Activated naive CD8-positive, alpha-beta T cell (primary cell): Measurements from ENCODE around the gene VPS4A.
A peak's percentile ranks its signal among the peaks of the same experiment; 100 is the strongest.
"Not testable (repeated sequence)": the region's sequence is repeated elsewhere in the genome, so short reads cannot be mapped to it uniquely, and the experiment has no call there.

Experiments used
- H3K27ac Mint-ChIP-seq: one replicate; pipeline ENCODE4 v1.8.0; 2021; ENCODE audit warnings: mixed read lengths
- H3K27me3 Mint-ChIP-seq: one replicate; pipeline ENCODE4 v1.8.0; 2021; ENCODE audit warnings: mixed read lengths
- H3K36me3 Mint-ChIP-seq: one replicate; pipeline ENCODE4 v1.8.0; 2021; ENCODE audit warnings: mixed read lengths
- H3K4me1 Mint-ChIP-seq: one replicate; pipeline ENCODE4 v1.8.0; 2021; ENCODE audit warnings: low read depth, mixed read lengths
- H3K4me3 Mint-ChIP-seq: one replicate; pipeline ENCODE4 v1.8.0; 2021; ENCODE audit warnings: mild to moderate bottlenecking, mixed read lengths
- H3K9me3 Mint-ChIP-seq: one replicate; pipeline ENCODE4 v1.8.0; 2021; ENCODE audit warnings: low read depth, mixed read lengths

VPS4A gene

DNA sequence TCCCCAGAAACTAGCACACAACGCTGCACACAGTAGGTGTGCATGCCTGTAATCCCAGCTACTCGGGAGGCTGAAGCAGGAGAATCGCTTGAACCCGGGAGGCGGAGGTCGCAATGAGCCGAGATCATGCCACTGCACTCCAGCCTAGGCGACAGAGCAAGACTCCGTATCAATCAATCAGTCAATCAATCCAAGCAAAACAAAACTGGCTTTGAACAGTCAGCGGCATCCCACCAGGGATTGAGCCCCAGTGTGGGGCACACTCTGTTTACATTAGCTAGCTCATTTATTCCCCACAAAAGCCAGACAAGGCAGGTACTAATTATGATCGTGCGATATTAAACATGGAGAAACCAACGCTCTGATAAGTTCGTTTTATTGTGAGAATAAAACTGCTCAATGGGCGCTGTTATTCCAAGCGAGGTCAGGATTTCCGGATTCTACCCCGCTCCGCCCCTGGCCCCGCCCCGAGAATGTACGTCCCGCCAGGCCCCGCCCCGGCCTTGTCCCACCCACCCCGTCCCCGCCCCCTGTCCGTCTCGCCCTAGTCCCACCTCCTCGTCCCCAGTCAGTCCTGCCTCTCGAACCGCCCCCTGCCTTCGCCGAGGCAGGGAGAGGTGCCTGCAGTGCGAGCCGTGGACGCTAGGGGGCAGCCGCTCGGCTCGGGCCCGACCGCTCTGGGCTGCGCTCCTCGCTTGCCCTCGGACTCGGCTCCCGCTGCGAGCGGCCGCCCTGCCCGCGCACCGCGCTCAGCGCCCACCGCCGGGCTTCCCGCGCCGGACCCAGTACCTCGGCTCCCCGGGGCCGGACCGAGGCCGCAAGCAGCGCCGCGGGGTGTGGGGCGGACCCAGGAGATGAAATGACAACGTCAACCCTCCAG is at the start of gene VPS4A:
Gene VPS4A, plus strand, starts transcription at position 698 of the 880 bp plus-strand sequence. Its CDS starts 162 bp downstream, at position 860.
- Mint-ChIP-seq H3K27ac (peak within 1 kb of the TSS; percentile 92), H3K4me1 (peaks cover 23% of the 10 kb centered on the region), H3K4me3 (peak within 1 kb of the TSS; percentile 97), H3K27me3 (no peaks in the 10 kb centered on the region), H3K9me3 (no peaks in the 10 kb centered on the region), H3K36me3 (peaks cover 3% of the 10 kb centered on the region)

- no peaks in the 10 kb centered on the region for H3K27me3 Mint-ChIP-seq
- H3K36me3 Mint-ChIP-seq, result peaks cover 5% of the 10 kb centered on the region
- no peaks in the 10 kb centered on the region for H3K9me3 Mint-ChIP-seq
- H3K27ac Mint-ChIP-seq, result no peak overlapping the region
- H3K4me1 Mint-ChIP-seq, result peaks cover 1% of the 10 kb centered on the region
- no peak overlapping the region for H3K4me3 Mint-ChIP-seq
These were observed 44.7 kb upstream of the VPS4A start for GRCh38 chr16:69266334-69267063.

- Mint-ChIP-seq H3K27ac (no peak overlapping the region), H3K4me1 (no peaks in the 10 kb centered on the region), H3K9me3 (no peaks in the 10 kb centered on the region), H3K4me3 (no peak overlapping the region), H3K36me3 (peaks cover 5% of the 10 kb centered on the region), H3K27me3 (no peaks in the 10 kb centered on the region)
These were observed 43.5 kb upstream of the VPS4A start for GRCh38 chr16:69267633-69268032.

GRCh38 chr16:69270395-69270794 is 40.8 kb upstream of the VPS4A start:
- no peaks in the 10 kb centered on the region for H3K36me3 Mint-ChIP-seq
- no peak overlapping the region for H3K27ac Mint-ChIP-seq
- H3K4me1 Mint-ChIP-seq, result no peaks in the 10 kb centered on the region
- no peaks in the 10 kb centered on the region for H3K27me3 Mint-ChIP-seq
- H3K9me3 Mint-ChIP-seq, result no peaks in the 10 kb centered on the region
- no peak overlapping the region for H3K4me3 Mint-ChIP-seq

- Mint-ChIP-seq H3K36me3 (no peaks in the 10 kb centered on the region), H3K27me3 (no peaks in the 10 kb centered on the region), H3K9me3 (no peaks in the 10 kb centered on the region), H3K4me1 (no peaks in the 10 kb centered on the region), H3K27ac (no peak overlapping the region), H3K4me3 (no peak overlapping the region)
These were observed 40.3 kb upstream of the VPS4A start for GRCh38 chr16:69270831-69271230.

GRCh38 chr16:69273009-69273408 is 38.1 kb upstream of the VPS4A start:
- Mint-ChIP-seq H3K4me3 (no peak overlapping the region), H3K27ac (no peak overlapping the region), H3K36me3 (no peaks in the 10 kb centered on the region), H3K4me1 (no peaks in the 10 kb centered on the region), H3K9me3 (no peaks in the 10 kb centered on the region), H3K27me3 (no peaks in the 10 kb centered on the region)

DNA sequence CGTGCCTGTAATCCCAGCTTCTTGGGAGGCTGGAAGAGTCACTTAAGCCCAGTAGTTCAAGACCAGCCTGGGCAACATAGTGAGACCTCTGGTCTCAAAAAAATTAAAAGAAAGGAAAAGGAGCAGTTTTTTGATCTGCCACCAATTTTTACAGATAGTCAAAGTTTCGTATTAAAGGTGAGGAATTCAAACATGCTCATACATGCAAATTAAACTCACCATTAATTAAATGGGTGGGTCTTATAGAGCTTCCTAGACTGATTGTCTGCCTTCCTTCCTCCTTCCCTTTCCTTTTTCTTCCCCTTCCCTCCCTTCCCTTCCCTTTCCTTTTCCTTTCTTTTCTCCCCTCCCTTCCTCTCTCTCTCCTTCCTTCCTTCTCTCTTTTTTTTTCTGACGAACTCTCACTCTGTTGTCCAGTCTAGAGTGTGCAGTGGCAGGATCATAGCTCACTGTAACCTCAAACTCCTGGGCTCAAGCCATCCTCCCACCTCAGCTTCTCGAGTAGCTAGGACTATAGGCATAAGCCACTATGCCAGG is 36.4 kb upstream of the VPS4A start:
- Mint-ChIP-seq H3K27me3 (no peaks in the 10 kb centered on the region), H3K36me3 (no peaks in the 10 kb centered on the region), H3K27ac (no peak overlapping the region), H3K9me3 (no peaks in the 10 kb centered on the region), H3K4me1 (no peaks in the 10 kb centered on the region), H3K4me3 (no peak overlapping the region)

DNA sequence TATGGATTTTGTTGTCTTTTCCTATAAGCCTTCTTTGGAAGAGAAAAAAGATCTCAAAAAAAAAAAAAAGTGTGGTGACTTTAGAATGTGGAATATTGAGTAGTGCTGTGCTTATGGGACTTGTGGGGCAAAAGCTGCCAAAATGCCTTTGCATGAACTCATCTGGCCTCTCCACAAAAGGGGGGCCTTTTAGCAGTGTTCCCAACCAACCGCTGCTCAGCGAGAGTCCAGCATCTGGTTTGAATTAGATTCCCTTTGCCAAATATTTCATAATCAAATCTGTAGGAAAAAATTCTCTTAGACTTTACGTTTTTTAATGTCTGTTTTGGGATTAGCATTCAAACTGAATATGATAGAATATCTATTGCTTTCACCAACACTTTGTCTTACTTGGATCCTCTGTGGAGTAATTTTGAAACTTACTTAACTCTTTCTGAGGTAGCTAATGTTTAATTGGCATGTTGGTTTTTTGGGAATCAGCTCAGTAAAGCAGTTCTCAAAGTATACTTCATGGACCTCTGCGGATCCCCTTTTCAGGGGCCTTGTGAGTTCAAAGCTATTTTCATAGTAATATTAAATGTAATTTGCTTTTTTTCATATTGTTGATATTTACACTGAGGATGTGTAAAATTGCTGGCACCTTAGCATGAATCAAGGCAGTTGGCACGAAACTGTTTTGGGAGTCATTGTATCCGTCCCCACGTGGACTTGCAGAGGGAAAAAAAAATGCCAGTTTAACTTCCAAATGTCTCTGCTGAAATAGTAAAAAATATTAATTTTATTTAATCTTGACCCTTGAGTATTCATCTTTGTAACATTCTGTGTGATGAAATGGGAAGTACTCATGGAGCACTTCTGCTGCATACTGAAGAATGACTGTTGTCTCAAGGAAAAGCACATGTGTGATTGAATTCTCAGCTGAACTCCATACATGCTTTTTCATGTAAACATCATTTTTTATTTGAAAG is 34.7 kb upstream of the VPS4A start:
- no peaks in the 10 kb centered on the region for H3K27me3 Mint-ChIP-seq
- no peak overlapping the region for H3K4me3 Mint-ChIP-seq
- no peaks in the 10 kb centered on the region for H3K36me3 Mint-ChIP-seq
- no peaks in the 10 kb centered on the region for H3K4me1 Mint-ChIP-seq
- no peaks in the 10 kb centered on the region for H3K9me3 Mint-ChIP-seq
- H3K27ac Mint-ChIP-seq, result no peak overlapping the region

DNA sequence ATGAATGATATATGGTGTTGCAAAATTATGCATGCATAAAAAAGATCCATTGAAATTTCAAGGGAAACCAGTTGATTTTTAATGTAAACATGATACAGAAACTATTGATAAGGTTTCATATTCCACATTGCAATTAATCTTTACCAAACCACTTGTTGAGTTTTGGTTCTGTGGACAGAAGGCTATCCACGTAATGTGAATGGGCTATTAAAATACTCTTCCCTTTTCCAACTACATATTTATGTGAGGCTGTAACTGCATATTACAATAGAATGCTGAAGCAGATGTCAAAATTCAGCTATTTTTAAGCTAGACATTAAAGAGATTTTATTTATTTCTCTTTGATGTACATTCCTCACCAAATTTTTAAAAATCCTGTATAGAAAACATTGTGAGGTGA is 33.7 kb upstream of the VPS4A start:
- Mint-ChIP-seq H3K27ac (no peak overlapping the region), H3K36me3 (no peaks in the 10 kb centered on the region), H3K9me3 (no peaks in the 10 kb centered on the region), H3K4me1 (no peaks in the 10 kb centered on the region), H3K27me3 (no peaks in the 10 kb centered on the region), H3K4me3 (no peak overlapping the region)

DNA sequence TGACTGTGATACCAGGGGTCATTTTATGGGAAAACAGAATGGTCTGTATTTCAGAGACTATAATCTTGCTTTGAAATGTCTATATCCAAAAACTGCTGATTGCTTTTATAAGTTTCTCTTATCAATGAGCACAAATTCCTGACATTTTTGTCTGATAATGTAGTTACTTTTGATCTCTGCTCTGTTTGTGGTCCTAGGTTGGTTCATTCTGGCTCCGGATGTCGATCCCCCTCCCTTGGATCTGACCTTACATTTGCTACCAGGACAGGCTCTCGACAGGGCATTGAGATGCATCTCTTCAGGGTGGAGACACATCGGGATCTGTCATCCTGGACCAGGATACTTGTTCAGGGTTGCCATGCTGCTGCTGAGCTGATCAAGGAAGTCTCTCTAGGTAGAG is 27.3 kb upstream of the VPS4A start:
- no peak overlapping the region for H3K4me3 Mint-ChIP-seq
- H3K27me3 Mint-ChIP-seq, result no peaks in the 10 kb centered on the region
- H3K27ac Mint-ChIP-seq, result no peak overlapping the region
- peaks cover 2% of the 10 kb centered on the region for H3K4me1 Mint-ChIP-seq
- no peaks in the 10 kb centered on the region for H3K36me3 Mint-ChIP-seq
- H3K9me3 Mint-ChIP-seq, result no peaks in the 10 kb centered on the region

DNA sequence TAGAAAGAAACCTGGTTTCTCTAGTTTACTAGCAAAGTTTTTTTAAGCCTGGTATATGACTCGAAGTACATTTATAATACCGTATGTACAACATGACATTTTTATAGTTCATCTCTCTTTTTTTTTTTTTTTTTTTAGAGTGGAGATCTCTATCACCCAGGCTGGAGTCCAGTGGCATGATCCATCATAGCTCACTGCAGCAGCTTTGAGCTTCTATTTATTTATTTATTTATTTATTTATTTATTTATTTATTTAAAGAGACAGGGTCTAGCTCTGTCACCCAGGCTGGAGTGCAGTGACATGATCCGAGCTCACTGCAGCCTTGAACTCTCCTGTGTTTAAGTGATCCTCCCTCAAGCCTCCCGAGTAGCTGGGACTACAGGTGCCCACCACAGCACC is 25.9 kb upstream of the VPS4A start:
- Mint-ChIP-seq H3K4me3 (no peak overlapping the region), H3K9me3 (no peaks in the 10 kb centered on the region), H3K4me1 (peaks cover 2% of the 10 kb centered on the region), H3K27ac (no peak overlapping the region), H3K27me3 (no peaks in the 10 kb centered on the region), H3K36me3 (no peaks in the 10 kb centered on the region)

DNA sequence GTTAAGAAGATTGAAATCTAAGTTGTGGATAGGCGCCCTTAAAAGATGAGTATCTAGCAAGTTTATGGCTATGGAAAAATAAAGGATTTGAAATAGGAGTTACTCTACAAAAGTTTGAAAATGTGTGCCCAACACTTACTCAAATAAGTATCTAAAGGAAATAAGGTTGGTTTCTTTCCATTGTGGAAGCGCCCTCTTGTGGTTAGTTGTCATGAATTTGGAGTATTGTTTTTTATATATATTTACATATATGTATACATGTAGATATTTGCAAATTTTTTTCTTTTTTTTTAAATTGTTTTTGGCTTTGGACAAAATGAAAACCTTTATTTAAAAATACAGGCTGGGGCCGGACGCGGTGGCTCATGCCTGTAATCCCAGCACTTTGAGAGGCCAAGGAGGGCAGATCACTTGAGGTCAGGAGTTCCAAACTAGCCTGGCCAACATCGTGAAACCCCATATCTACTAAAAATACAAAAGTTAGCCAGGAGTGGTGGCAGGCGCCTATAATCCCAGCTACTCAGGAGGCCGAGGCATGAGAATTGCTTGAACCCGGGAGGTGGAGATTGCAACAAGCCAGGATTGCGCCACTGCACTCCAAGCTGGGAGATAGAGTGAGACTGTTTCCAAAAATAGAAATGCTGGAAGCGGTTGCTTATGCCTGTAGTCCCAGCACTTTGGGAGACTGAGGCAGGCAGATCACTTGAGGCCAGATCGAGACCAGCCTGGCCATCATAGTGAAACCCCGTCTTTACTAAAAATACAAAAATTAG is 24.0 kb upstream of the VPS4A start:
- Mint-ChIP-seq H3K4me1 (peaks cover 2% of the 10 kb centered on the region), H3K27me3 (no peaks in the 10 kb centered on the region), H3K4me3 (no peak overlapping the region), H3K9me3 (no peaks in the 10 kb centered on the region), H3K27ac (no peak overlapping the region), H3K36me3 (no peaks in the 10 kb centered on the region)

DNA sequence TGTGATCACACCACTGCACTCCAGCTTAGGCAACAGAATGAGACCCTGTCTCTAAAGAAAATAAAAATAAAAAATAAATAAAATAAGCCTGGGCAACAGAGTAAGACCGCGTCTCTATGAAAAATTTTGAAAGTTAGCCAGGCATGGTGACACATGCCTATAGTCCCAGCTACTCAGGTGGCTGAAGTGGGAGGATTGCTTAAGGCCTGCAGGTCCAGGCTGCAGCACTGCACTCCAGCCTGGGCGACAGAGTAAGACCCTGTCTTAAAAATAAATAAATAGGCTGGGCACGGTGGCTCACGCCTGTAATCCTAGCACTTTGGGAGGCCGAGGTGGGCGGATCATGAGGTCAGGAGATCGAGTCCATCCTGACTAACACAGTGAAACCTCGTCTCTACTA is 19.5 kb upstream of the VPS4A start:
- not testable (repeated sequence) for H3K4me3 Mint-ChIP-seq, H3K9me3 Mint-ChIP-seq, H3K27ac Mint-ChIP-seq, H3K27me3 Mint-ChIP-seq, H3K4me1 Mint-ChIP-seq, H3K36me3 Mint-ChIP-seq

DNA sequence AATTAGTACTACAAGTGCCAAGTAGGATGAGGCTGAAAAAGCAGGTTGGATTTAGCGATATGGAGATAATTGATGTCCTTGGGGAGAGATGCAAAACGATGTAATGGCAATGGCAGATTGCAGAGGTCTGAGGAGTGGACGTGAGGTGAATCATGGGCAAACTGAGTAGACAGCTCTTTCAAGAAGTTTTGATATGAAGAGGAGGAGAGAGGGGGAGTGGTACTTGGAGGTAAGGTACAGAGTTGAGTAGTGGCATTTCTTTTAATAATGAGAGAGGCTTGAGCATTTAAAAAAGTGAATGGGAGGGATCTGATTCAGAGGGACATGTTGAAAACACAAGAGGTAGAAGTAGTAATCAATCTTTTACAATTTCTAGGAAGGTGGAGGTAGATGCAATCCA is 17.7 kb upstream of the VPS4A start:
- Mint-ChIP-seq H3K27me3 (no peaks in the 10 kb centered on the region), H3K4me3 (no peak overlapping the region), H3K27ac (no peak overlapping the region), H3K4me1 (no peaks in the 10 kb centered on the region), H3K9me3 (no peaks in the 10 kb centered on the region), H3K36me3 (no peaks in the 10 kb centered on the region)
